K562 (cell line): Measurements from ENCODE around the gene SYT15. TPM values are rescaled to one million over a fixed set of nuclear protein-coding genes. Genes with fewer than 3 reads are reported as not detected.
A peak's percentile ranks its signal among the peaks of the same experiment; 100 is the strongest.

Source experiments
- ATAC-seq: fragments of 200-7000 bp; cut with Tn5 transposase; 3 replicates; pipeline ENCODE4 v1.9.1; 2020; ENCODE audit warnings: moderate library complexity
- BruUV-seq: library from RNA; stranded (reverse); fragments of 400-500 nt; replicated peaks from 2 replicates; lab custom pipeline; 2021; lab: Mats Ljungman, UMichigan
- CTCF ChIA-PET: fragments of 300-600 bp; formaldehyde crosslinking; extraction: SDS; loops from one replicate; lab custom pipeline; 2021; ENCODE audit warnings: low intra/inter-chr PET ratio; lab: Yijun Ruan, JAX
- POLR2A ChIA-PET: fragments of 300-600, 350-650 bp; sonication (Branson Sonifier 250); formaldehyde crosslinking; extraction: SDS; loops from one replicate; lab custom pipeline; 2021; ENCODE audit warnings: antibody characterized with exemption, inconsistent platforms; lab: Yijun Ruan, JAX
- DNase-seq, 4 experiments: peaks; one replicate each; pipeline versions ENCODE4 v3.0.0 to v3.0.0-alpha.2; 2011 to 2018; ENCODE audit warnings: low spot score in 3 of 4, mixed read lengths in 3 of 4; ENCODE audit errors: extremely low read depth in 1 of 4
- FAIRE-seq: peaks from 2 replicates; lab custom pipeline; 2011; peaks lifted over from hg19 to GRCh38; lab: Jason Lieb, UNC
- H2AFZ ChIP-seq: 2 replicates; pipeline ENCODE4 v1.6.0; 2011; ENCODE audit warnings: low read depth, low read length, control low read depth, inconsistent platforms
- H3K27ac ChIP-seq: fragments of 200-600 bp; 3 replicates; pipeline ENCODE4 v1.8.0; 2011; ENCODE audit warnings: low read depth, mild to moderate bottlenecking, control low read depth, inconsistent platforms, low read length, moderate library complexity, mixed read lengths; ENCODE audit errors: extremely low read depth
- H3K27me3 ChIP-seq, 2 experiments: fragments of 300-600 bp in 1 of 2; 2 replicates in 1 of 2; 3 replicates in 1 of 2; pipeline versions ENCODE4 v1.6.0 to v1.8.0; 2011; ENCODE audit warnings: inconsistent platforms in 2 of 2, low read length in 2 of 2, mild to moderate bottlenecking in 1 of 2, mixed read lengths in 1 of 2, moderate library complexity in 1 of 2; ENCODE audit not compliant: control insufficient read depth in 2 of 2, insufficient read depth in 2 of 2
- H3K36me3 ChIP-seq: fragments of 300-600 bp; 3 replicates; pipeline ENCODE4 v1.8.0; 2011; ENCODE audit warnings: mild to moderate bottlenecking, low read length, inconsistent platforms; ENCODE audit not compliant: control insufficient read depth, insufficient read depth
- H3K4me1 ChIP-seq, 2 experiments: fragments of 200-600 bp in 1 of 2; replicated peaks in 1 of 2; 2 replicates in 1 of 2; 3 replicates in 1 of 2; pipeline versions ENCODE4 v1.5.1 to v1.8.0; 2011; ENCODE audit warnings: inconsistent platforms in 2 of 2, low read length in 2 of 2, mild to moderate bottlenecking in 1 of 2, mixed read lengths in 1 of 2, moderate library complexity in 1 of 2; ENCODE audit not compliant: control insufficient read depth in 2 of 2, insufficient read depth in 2 of 2
- H3K4me2 ChIP-seq: 2 replicates; pipeline ENCODE4 v1.6.1; 2011; ENCODE audit warnings: low read length, control low read depth, inconsistent platforms, mixed read lengths; ENCODE audit not compliant: insufficient read depth
- H3K4me3 ChIP-seq: fragments of 200-600 bp; sonication (generic), shearing (Covaris generic); 2 replicates; pipeline ENCODE4 v1.5.1; 2016; ENCODE audit warnings: control low read depth, inconsistent platforms
- H3K79me2 ChIP-seq: fragments of 200-600 bp; 3 replicates; pipeline ENCODE4 v1.8.0; 2011; ENCODE audit warnings: low read length, inconsistent platforms; ENCODE audit not compliant: control insufficient read depth, insufficient read depth
- H3K9ac ChIP-seq, 2 experiments: 2 replicates each; pipeline versions ENCODE4 v1.6.0 to v1.6.1; 2011; ENCODE audit warnings: low read depth in 2 of 2, low read length in 2 of 2, control low read depth in 1 of 2, inconsistent platforms in 1 of 2, mild to moderate bottlenecking in 1 of 2, mixed read lengths in 1 of 2; ENCODE audit not compliant: insufficient read depth in 1 of 2
- H3K9me1 ChIP-seq: one replicate; pipeline ENCODE4 v1.6.0; 2011; ENCODE audit warnings: inconsistent platforms, mild to moderate bottlenecking, low read length, moderate library complexity; ENCODE audit not compliant: control insufficient read depth, insufficient read depth
- H3K9me3 ChIP-seq: replicated peaks from 2 replicates; pipeline ENCODE4 v1.5.1; 2011; ENCODE audit warnings: low read depth, low read length, inconsistent platforms; ENCODE audit not compliant: control insufficient read depth, insufficient read depth
- H4K20me1 ChIP-seq: replicated peaks from 2 replicates; pipeline ENCODE4 v1.6.1; 2011; ENCODE audit warnings: low read length, inconsistent platforms, mixed read lengths; ENCODE audit not compliant: control insufficient read depth, insufficient read depth
- FOS ChIP-seq: IDR thresholded peaks from 3 replicates; pipeline ENCODE4 v1.6.1; 2011; ENCODE audit not compliant: insufficient read length; ENCODE audit errors: extremely low read depth
- ILK ChIP-seq: fragments of 450-650 bp; IDR thresholded peaks from 2 replicates; pipeline ENCODE4 v1.6.1; 2016; ENCODE audit warnings: missing genetic modification characterization, low read depth, mild to moderate bottlenecking, missing compliant biosample characterization, moderate library complexity, borderline replicate concordance
- TFE3 ChIP-seq: fragments of 450-650 bp; formaldehyde crosslinking; IDR thresholded peaks from 2 replicates; pipeline ENCODE4 v1.4.0; 2020; ENCODE audit warnings: mild to moderate bottlenecking, mixed read lengths
- U2AF1 ChIP-seq: fragments of 200-400 bp; formaldehyde crosslinking; optimal IDR thresholded peaks from 2 replicates; pipeline ENCODE3; 2017; ENCODE audit warnings: mild to moderate bottlenecking, low read depth, low read length, moderate library complexity
- USF2 ChIP-seq: sonication (generic); formaldehyde crosslinking; IDR thresholded peaks from 2 replicates; pipeline ENCODE4 v1.5.0; 2020; ENCODE audit warnings: missing genetic modification reagents
- WGBS: fragments of 100-300 bp; shearing (Covaris generic); methylation state at CpG from one replicate; pipeline ENCODE4 v1.1.6; 2016; ENCODE audit warnings: low coverage, mixed read lengths; ENCODE audit not compliant: insufficient coverage; ENCODE audit errors: missing lambda C conversion rate; 5-methylcytosine and 5-hydroxymethylcytosine counted together
- in situ Hi-C: fragments of 300-500 bp; cut with MboI; formaldehyde crosslinking; loops from 4 replicates; pipeline ENCODE4 v1.15.0; 2018; ENCODE audit warnings: inconsistent platforms, mixed read lengths
- intact Hi-C: fragments of 100-400 bp; cut with micrococcal nuclease; formaldehyde crosslinking; loops from 2 replicates; pipeline ENCODE4 v1.14.2; 2022
- polyA plus RNA-seq, 8 experiments: library from polyadenylated mRNA; depleted of rRNA in 4 of 8; stranded (reverse) in 5 of 8; unstranded in 3 of 8; fragments of >200 nt; fragmentation: Nextera tagmentation in 2 of 8; fragmentation: Illumina TruSeq in 1 of 8; extraction: Ambion mirVana in 2 of 8; extraction: Trizol in 1 of 8; gene quantifications; 2 replicates each; pipeline versions ENCODE4 v1.2.1 to v1.2.3, GENCODE V29; 2011 to 2014; ENCODE audit warnings: inconsistent platforms in 1 of 8, missing spikeins in 1 of 8
- total RNA-seq, 7 experiments: library from RNA; depleted of rRNA in 6 of 7; stranded (reverse); fragments of >200 nt in 6 of 7; fragmentation: Illumina TruSeq in 2 of 7; extraction: Trizol in 2 of 7; gene quantifications; 2 replicates each; pipeline versions ENCODE4 v1.2.1 to v1.2.3, GENCODE V29; 2011 to 2021; ENCODE audit warnings: low replicate concordance in 1 of 7

Gene SYT15
- total and polyA plus RNA-seq, 9 of the 15 experiments (the other 6 are each of a cell fraction or from before 2014, with no cell fraction given): 0.05 to 0.82 (median 0.21) TPM; not detected in 1

GRCh38 chr10:46546591-46547540 lies 32.1 kb upstream of the SYT15 start:
- Histone ChIP-seq H3K79me2 (no peaks in the 10 kb centered on the region), H3K4me2 (no peak overlapping the region), H3K4me1 (peaks cover 7 to 21% of the 10 kb centered on the region in 2 experiments; a peak in 4 of 5 replicates), H3K4me3 (no peak overlapping the region), H3K9ac (no peak overlapping the region), H3K27ac (no peak overlapping the region), H3K36me3 (no peaks in the 10 kb centered on the region), H4K20me1 (peaks cover 60% of the 10 kb centered on the region), H3K27me3 (peaks cover 42 to 88% of the 10 kb centered on the region in 2 experiments; a peak in 4 of 5 replicates), H3K9me1 (no peaks in the 10 kb centered on the region), H2AFZ (no peak overlapping the region), H3K9me3 (no peaks in the 10 kb centered on the region)
- TF ChIP-seq ILK (tag) (no peak), U2AF1 (no peak), FOS (no peak), TFE3 (CRISPR knock-in tag) (peak; percentile 34; the same call in 1 of the 2 replicates), USF2 (CRISPR knock-in tag) (0 out of 2 replicates have a peak, but pooled peaks have one; percentile 24)
- ATAC-seq: no peak
- no TSS peak for BruUV-seq
- no peak for FAIRE-seq
- ChIA-PET POLR2A (interaction anchor here (0.6 to 1.0 kb wide), 2 partner anchors 8 to 12 kb away, joined by 3 to 6 read pairs; no protein-coding TSS in a partner anchor), CTCF (no interaction called here)
- intact Hi-C loops: no loop called here
- WGBS: 1% methylated on average over 11 of the region's 11 CpGs
- DNase-seq: no peak
- in situ Hi-C loops: no loop called here
